Neural cell (in vitro differentiated cells): Measurements from ENCODE around the gene COL19A1.

ENCODE experiments used
- CTCF ChIP-seq: fragments of 450-650 bp; IDR thresholded peaks from 2 replicates; pipeline ENCODE4 v1.5.1; 2014; ENCODE audit warnings: antibody characterized with exemption, mild to moderate bottlenecking, moderate library complexity; ENCODE audit not compliant: poor library complexity, severe bottlenecking
- EP300 ChIP-seq: fragments of 450-650 bp; conservative IDR thresholded peaks from 2 replicates; pipeline ENCODE4 v1.6.1; 2014; ENCODE audit warnings: antibody characterized with exemption, mild to moderate bottlenecking, moderate library complexity; ENCODE audit not compliant: poor library complexity, severe bottlenecking
- EZH2 ChIP-seq: fragments of 200-600, 300-800 bp; shearing (Covaris generic), sonication (generic); IDR thresholded peaks from 2 replicates; pipeline ENCODE4 v1.6.1; 2014; ENCODE audit warnings: antibody characterized with exemption, low read length, borderline replicate concordance, mild to moderate bottlenecking; ENCODE audit not compliant: insufficient read depth, poor library complexity, severe bottlenecking
- MXI1 ChIP-seq: fragments of 450-650 bp; conservative IDR thresholded peaks from 2 replicates; pipeline ENCODE4 v1.6.1; 2014; ENCODE audit warnings: antibody characterized with exemption, mild to moderate bottlenecking; ENCODE audit not compliant: poor library complexity, severe bottlenecking
- POLR2AphosphoS5 ChIP-seq: IDR thresholded peaks from 2 replicates; pipeline ENCODE4 v1.6.1; 2012
- RAD21 ChIP-seq: fragments of 450-650 bp; conservative IDR thresholded peaks from 2 replicates; pipeline ENCODE4 v1.6.1; 2014; ENCODE audit warnings: antibody characterized with exemption, mild to moderate bottlenecking, moderate library complexity
- REST ChIP-seq: IDR thresholded peaks from 2 replicates; pipeline ENCODE4 v1.6.1; 2012; ENCODE audit warnings: borderline replicate concordance
- TAF1 ChIP-seq: IDR thresholded peaks from 2 replicates; pipeline ENCODE4 v1.6.1; 2012; ENCODE audit warnings: low read depth

- TF ChIP-seq CTCF (no peak), EZH2 (no peak), POLR2AphosphoS5 (no peak), TAF1 (no peak), MXI1 (no peak), REST (no peak), EP300 (no peak), RAD21 (no peak)
Measured at GRCh38 chr6:70180901-70181599, 314.7 kb downstream of the COL19A1 start.
